SK-N-SH (cell line): ENCODE data around the gene CYSTM1. TPM values are rescaled to one million over a fixed set of nuclear protein-coding genes. Genes with fewer than 3 reads are reported as not detected.

Experiments used
- CTCF ChIA-PET: fragments of 300-600, 350-600 bp; formaldehyde crosslinking; extraction: SDS; loops from one replicate; lab custom pipeline; 2021; lab: Yijun Ruan, JAX
- POLR2A ChIA-PET: fragments of 350-600 bp; sonication (Branson Sonifier 250); formaldehyde crosslinking; extraction: SDS; loops from one replicate; lab custom pipeline; 2020; ENCODE audit warnings: antibody characterized with exemption, inconsistent platforms; lab: Yijun Ruan, JAX
- DNase-seq: peaks from one replicate; pipeline ENCODE4 v3.0.0; 2012
- H2AFZ ChIP-seq: fragments of 200-600 bp; sonication (generic); 2 replicates; pipeline ENCODE4 v1.8.1; 2016; ENCODE audit warnings: antibody characterized with exemption, mild to moderate bottlenecking, low read depth
- H3F3A ChIP-seq: fragments of 200-600 bp; sonication (generic); replicated peaks from 2 replicates; pipeline ENCODE3; 2016; ENCODE audit warnings: antibody characterized with exemption, mild to moderate bottlenecking; ENCODE audit not compliant: insufficient read depth
- H3K27ac ChIP-seq, 2 experiments: fragments of 200-500 bp in 1 of 2; fragments of 200-600 bp in 1 of 2; sonication (Bioruptor generic) in 1 of 2; sonication (generic), shearing (Covaris generic) in 1 of 2; 2 replicates each; pipeline versions ENCODE4 v1.5.1 to v1.6.1; 2014 to 2016; ENCODE audit warnings: low read depth in 2 of 2, inconsistent platforms in 1 of 2, low read length in 1 of 2, mild to moderate bottlenecking in 1 of 2, mixed read lengths in 1 of 2
- H3K27me3 ChIP-seq: fragments of 200-600 bp; sonication (generic), shearing (Covaris generic); 2 replicates; pipeline ENCODE4 v1.6.1; 2016; ENCODE audit warnings: mixed run types; ENCODE audit not compliant: insufficient read depth
- H3K36me3 ChIP-seq, 2 experiments: fragments of 200-500 bp in 1 of 2; fragments of 200-600 bp in 1 of 2; sonication (Bioruptor generic) in 1 of 2; sonication (generic) in 1 of 2; replicated peaks in 1 of 2; 2 replicates each; pipeline versions ENCODE3 to v1.5.1; 2014 to 2016; ENCODE audit warnings: low read length in 1 of 2, mild to moderate bottlenecking in 1 of 2; ENCODE audit not compliant: insufficient read depth in 2 of 2, control insufficient read depth in 1 of 2
- H3K4me1 ChIP-seq, 2 experiments: fragments of 200-500 bp in 1 of 2; fragments of 200-600 bp in 1 of 2; sonication (Bioruptor generic) in 1 of 2; sonication (generic), shearing (Covaris generic) in 1 of 2; 2 replicates each; pipeline versions ENCODE4 v1.5.1 to v1.6.1; 2014 to 2016; ENCODE audit warnings: low read depth in 1 of 2, low read length in 1 of 2, mixed run types in 1 of 2; ENCODE audit not compliant: insufficient read depth in 2 of 2, control insufficient read depth in 1 of 2
- H3K4me2 ChIP-seq: fragments of 200-600 bp; sonication (generic), shearing (Covaris generic); 2 replicates; pipeline ENCODE4 v1.6.1; 2017; ENCODE audit warnings: mixed run types
- H3K4me3 ChIP-seq, 2 experiments: fragments of 200-500 bp in 1 of 2; fragments of 200-600 bp in 1 of 2; sonication (Bioruptor generic) in 1 of 2; sonication (generic), shearing (Covaris generic) in 1 of 2; 2 replicates each; pipeline versions ENCODE4 v1.5.1 to v1.8.1; 2014 to 2016; ENCODE audit warnings: low read depth in 2 of 2, inconsistent platforms in 1 of 2, low read length in 1 of 2, mild to moderate bottlenecking in 1 of 2, mixed read lengths in 1 of 2, moderate library complexity in 1 of 2
- H3K79me2 ChIP-seq: fragments of 200-600 bp; sonication (generic); 2 replicates; pipeline ENCODE4 v1.8.1; 2017; ENCODE audit warnings: mild to moderate bottlenecking; ENCODE audit not compliant: insufficient read depth
- H3K9ac ChIP-seq: fragments of 200-600 bp; sonication (generic); 2 replicates; pipeline ENCODE4 v1.6.1; 2017; ENCODE audit warnings: mixed run types
- H3K9me2 ChIP-seq: fragments of 200-600 bp; sonication (generic); 2 replicates; pipeline ENCODE4 v1.6.1; 2017; ENCODE audit warnings: mixed run types
- H3K9me3 ChIP-seq: fragments of 200-600 bp; sonication (generic); 2 replicates; pipeline ENCODE4 v1.6.1; 2017; ENCODE audit warnings: mixed run types, mild to moderate bottlenecking, moderate library complexity
- H4K20me1 ChIP-seq: fragments of 200-600 bp; sonication (generic); 2 replicates; pipeline ENCODE4 v1.6.1; 2017; ENCODE audit warnings: mild to moderate bottlenecking, mixed run types; ENCODE audit not compliant: insufficient read depth
- CHD2 ChIP-seq: fragments of 150-350 bp; IDR thresholded peaks from 2 replicates; pipeline ENCODE4 v1.6.1; 2018; ENCODE audit warnings: low read length; ENCODE audit not compliant: partially characterized antibody
- ELF1 ChIP-seq: IDR thresholded peaks from 2 replicates; pipeline ENCODE4 v1.4.0; 2012
- EP300 ChIP-seq, 2 experiments: IDR thresholded peaks; 2 replicates each; pipeline versions ENCODE4 v1.4.0 to v1.6.1; 2012; ENCODE audit warnings: borderline replicate concordance in 1 of 2, low read depth in 1 of 2, low read length in 1 of 2
- EZH2phosphoT487 ChIP-seq: fragments of 200-600 bp; sonication (generic); IDR thresholded peaks from 2 replicates; pipeline ENCODE4 v1.6.1; 2017; ENCODE audit warnings: low read depth, mixed run types, mild to moderate bottlenecking, antibody characterized with exemption, moderate library complexity, borderline replicate concordance
- FOSL2 ChIP-seq: IDR thresholded peaks from 2 replicates; pipeline ENCODE4 v1.4.0; 2012; ENCODE audit warnings: low read depth, mild to moderate bottlenecking, moderate library complexity, borderline replicate concordance
- FOXJ3 ChIP-seq: sonication (generic); formaldehyde crosslinking; IDR thresholded peaks from 2 replicates; pipeline ENCODE4 v1.5.1; 2020; ENCODE audit warnings: mild to moderate bottlenecking, missing genetic modification reagents
- IRF3 ChIP-seq: fragments of 150-350 bp; IDR thresholded peaks from 2 replicates; pipeline ENCODE4 v1.6.1; 2016; ENCODE audit warnings: mild to moderate bottlenecking, low read depth, low read length
- MAX ChIP-seq: IDR thresholded peaks from 2 replicates; pipeline ENCODE4 v1.4.0; 2012; ENCODE audit warnings: low read depth
- MEF2A ChIP-seq: IDR thresholded peaks from 2 replicates; pipeline ENCODE4 v1.4.0; 2012; ENCODE audit warnings: low read depth, borderline replicate concordance
- NFIC ChIP-seq: IDR thresholded peaks from 2 replicates; pipeline ENCODE4 v1.4.0; 2012; ENCODE audit warnings: borderline replicate concordance
- POLR2AphosphoS5 ChIP-seq: IDR thresholded peaks from 2 replicates; pipeline ENCODE4 v1.6.1; 2012; ENCODE audit warnings: low read depth, low read length
- RAD21 ChIP-seq: IDR thresholded peaks from 2 replicates; pipeline ENCODE4 v1.6.1; 2012; ENCODE audit warnings: mild to moderate bottlenecking, low read length
- RCOR1 ChIP-seq: fragments of 150-350 bp; IDR thresholded peaks from 2 replicates; pipeline ENCODE4 v1.6.1; 2017; ENCODE audit warnings: antibody characterized with exemption, low read length
- RFX5 ChIP-seq: IDR thresholded peaks from 2 replicates; pipeline ENCODE4 v1.6.1; 2012; ENCODE audit warnings: mild to moderate bottlenecking, improper control_type of control experiment, low read length
- SIN3A ChIP-seq: IDR thresholded peaks from 2 replicates; pipeline ENCODE4 v1.6.1; 2012; ENCODE audit warnings: low read depth, mild to moderate bottlenecking, low read length, moderate library complexity, borderline replicate concordance
- TAF1 ChIP-seq: IDR thresholded peaks from 2 replicates; pipeline ENCODE4 v1.6.1; 2012; ENCODE audit warnings: low read depth, mild to moderate bottlenecking, low read length, moderate library complexity, borderline replicate concordance
- USF1 ChIP-seq: IDR thresholded peaks from 2 replicates; pipeline ENCODE4 v1.4.0; 2012; ENCODE audit warnings: low read depth, borderline replicate concordance
- YY1 ChIP-seq: IDR thresholded peaks from 2 replicates; pipeline ENCODE4 v1.4.0; 2012; ENCODE audit warnings: low read depth, mild to moderate bottlenecking
- WGBS: methylation state at CpG from one replicate; pipeline ENCODE4 v1.1.6; 2017; ENCODE audit warnings: low lambda C conversion rate; 5-methylcytosine and 5-hydroxymethylcytosine counted together
- polyA plus RNA-seq, 3 experiments: library from polyadenylated mRNA; depleted of rRNA; stranded (reverse); fragments of >200 nt; gene quantifications; 2 replicates each; pipeline ENCODE4 v1.2.3, GENCODE V29; 2012

CYSTM1 gene
- polyA plus RNA-seq, 1 of the 3 experiments (the other 2 are of a cell fraction): 27.1 TPM

GRCh38 chr5:140145818-140146522, 29.0 kb upstream of the CYSTM1 start (continued):
- no peak for TF ChIP-seq YY1
- TF ChIP-seq, all 33 proteins: peak for 5

GRCh38 chr5:140146523-140146842, 28.5 kb upstream of the CYSTM1 start:
- TF ChIP-seq SIN3A: no peak
- TF ChIP-seq RCOR1: no peak
- TF ChIP-seq EZH2phosphoT487: no peak
- no peak for TF ChIP-seq FOSL2
- no peak for TF ChIP-seq NFIC
- TF ChIP-seq RAD21: no peak
- no peak for TF ChIP-seq TAF1
- no peak for TF ChIP-seq POLR2AphosphoS5
- TF ChIP-seq MEF2A: no peak
- no peak for TF ChIP-seq USF1
- TF ChIP-seq IRF3: no peak
- no peak for TF ChIP-seq ELF1
- TF ChIP-seq FOXJ3 (CRISPR knock-in tag): no peak
- no peak for TF ChIP-seq YY1
- TF ChIP-seq EP300 (IDR thresholded peaks at IDR 0.05; ENCODE audit: borderline replicate concordance in 1 of 2, low read depth in 1 of 2, low read length in 1 of 2): no peak
- no peak for TF ChIP-seq RFX5
- no peak for TF ChIP-seq MAX
- no peak for TF ChIP-seq CHD2
- Histone ChIP-seq H3K4me3 (no peak overlapping the region), H3K9ac (no peak overlapping the region), H3K27ac (no peak overlapping the region), H2AFZ (no peak overlapping the region), H3K4me1 (peaks cover 0 to 8% of the 10 kb centered on the region in 2 experiments; a peak in 1 of 4 replicates), H3K4me2 (no peak overlapping the region), H3K36me3 (no peaks in the 10 kb centered on the region), H3K9me3 (no peaks in the 10 kb centered on the region), H3F3A (peaks cover 7% of the 10 kb centered on the region), H4K20me1 (peaks cover 24% of the 10 kb centered on the region), H3K9me2 (no peaks in the 10 kb centered on the region), H3K27me3 (no peaks in the 10 kb centered on the region), H3K79me2 (no peaks in the 10 kb centered on the region)
- 88% methylated on average over 14 of the region's 14 CpGs for WGBS
- POLR2A ChIA-PET: interaction anchor here (1.3 kb wide), 1 partner anchor 33 kb away, joined by 6 read pairs; the partner anchor contains the start of gene PURA
- CTCF ChIA-PET: interaction anchor here (0.9 to 8.0 kb wide), 14 partner anchors 9 to 178 kb away, joined by 3 to 166 read pairs (median 5); partner anchors contain the start of gene PURA
- no peak for DNase-seq
